HepG2 (cell line): ENCODE data around the gene CYP2A7. TPM values are rescaled to one million over a fixed set of nuclear protein-coding genes. Genes with fewer than 3 reads are reported as not detected.
"Not testable (repeated sequence)": the region's sequence is repeated elsewhere in the genome, so short reads cannot be mapped to it uniquely, and the experiment has no call there.

Experiments
- ATAC-seq: fragments of 200-7000 bp; cut with Tn5 transposase; 3 replicates; pipeline ENCODE4 v1.9.1; 2020; ENCODE audit warnings: mild to moderate bottlenecking, moderate library complexity
- BruUV-seq: library from RNA; stranded (reverse); fragments of 400-500 nt; replicated peaks from 2 replicates; lab custom pipeline; 2021; lab: Mats Ljungman, UMichigan
- CTCF ChIA-PET: fragments of 300-600 bp; formaldehyde crosslinking; extraction: SDS; loops from one replicate; lab custom pipeline; 2021; ENCODE audit warnings: low total read pairs, inconsistent platforms, low intra/inter-chr PET ratio; lab: Yijun Ruan, JAX
- POLR2A ChIA-PET: fragments of 350-600 bp; sonication (Branson Sonifier 250); formaldehyde crosslinking; loops from one replicate; lab custom pipeline; 2020; ENCODE audit warnings: antibody characterized with exemption, inconsistent platforms; lab: Yijun Ruan, JAX
- DNase-seq: peaks from one replicate; pipeline ENCODE4 v3.0.0-alpha.2; 2015; ENCODE audit warnings: low spot score
- FAIRE-seq: peaks from 3 replicates; lab custom pipeline; 2011; peaks lifted over from hg19 to GRCh38; lab: Jason Lieb, UNC
- H2AFZ ChIP-seq: one replicate; pipeline ENCODE4 v1.6.1; 2011; ENCODE audit warnings: low read length, inconsistent platforms
- H3K27ac ChIP-seq: fragments of 300-600 bp; 3 replicates; pipeline ENCODE4 v1.8.0; 2011; ENCODE audit warnings: mixed run types, mild to moderate bottlenecking, mixed read lengths, low read length, inconsistent platforms; ENCODE audit not compliant: insufficient read depth; ENCODE audit errors: extremely low read length
- H3K27me3 ChIP-seq, 2 experiments: fragments of 200-600 bp in 1 of 2; 2 replicates in 1 of 2; 3 replicates in 1 of 2; pipeline versions ENCODE4 v1.6.0 to v1.8.0; 2011; ENCODE audit warnings: low read length in 2 of 2, mild to moderate bottlenecking in 2 of 2, moderate library complexity in 2 of 2, inconsistent platforms in 1 of 2; ENCODE audit not compliant: insufficient read depth in 2 of 2, control insufficient read depth in 1 of 2
- H3K36me3 ChIP-seq, 2 experiments: fragments of 200-600 bp in 1 of 2; replicated peaks in 1 of 2; 2 replicates in 1 of 2; 3 replicates in 1 of 2; pipeline versions ENCODE4 v1.5.1 to v1.8.0; 2011; ENCODE audit warnings: low read length in 2 of 2, inconsistent platforms in 1 of 2; ENCODE audit not compliant: insufficient read depth in 2 of 2, control insufficient read depth in 1 of 2
- H3K4me1 ChIP-seq: 2 replicates; pipeline ENCODE4 v1.5.1; 2012; ENCODE audit warnings: low read length, inconsistent platforms; ENCODE audit not compliant: insufficient read depth
- H3K4me2 ChIP-seq: 2 replicates; pipeline ENCODE4 v1.6.0; 2011; ENCODE audit warnings: low read depth, low read length, inconsistent platforms
- H3K4me3 ChIP-seq, 3 experiments: fragments of 200-600 bp in 1 of 3; sonication (generic), shearing (Covaris generic) in 1 of 3; replicated peaks in 1 of 3; 2 replicates each; pipeline ENCODE4 v1.5.1; 2011 to 2016; ENCODE audit warnings: low read length in 3 of 3, inconsistent platforms in 2 of 3, low read depth in 2 of 3, mild to moderate bottlenecking in 2 of 3, control low read depth in 1 of 3, mixed read lengths in 1 of 3; ENCODE audit not compliant: insufficient read depth in 1 of 3
- H3K79me2 ChIP-seq: one replicate; pipeline ENCODE4 v1.6.1; 2011; ENCODE audit warnings: low read length, inconsistent platforms; ENCODE audit not compliant: insufficient read depth
- H3K9ac ChIP-seq: 2 replicates; pipeline ENCODE4 v1.6.0; 2011; ENCODE audit warnings: mild to moderate bottlenecking, low read depth, low read length, inconsistent platforms; ENCODE audit not compliant: insufficient read depth
- H3K9me3 ChIP-seq: 2 replicates; pipeline ENCODE4 v1.5.1; 2012; ENCODE audit warnings: mild to moderate bottlenecking, low read length
- H4K20me1 ChIP-seq: 2 replicates; pipeline ENCODE4 v1.6.0; 2011; ENCODE audit warnings: inconsistent platforms, mild to moderate bottlenecking, low read length, moderate library complexity; ENCODE audit not compliant: insufficient read depth
- FOXA3 ChIP-seq: IDR thresholded peaks from 2 replicates; pipeline ENCODE4 v1.6.1; 2016; ENCODE audit warnings: missing genetic modification reagents, missing compliant biosample characterization
- HOXA5 ChIP-seq: sonication (generic); formaldehyde crosslinking; IDR thresholded peaks from 2 replicates; pipeline ENCODE4 v1.4.0; 2020; ENCODE audit warnings: missing genetic modification reagents
- KLF16 ChIP-seq, 2 experiments: sonication (generic) in 1 of 2; formaldehyde crosslinking in 1 of 2; IDR thresholded peaks; 2 replicates each; pipeline versions ENCODE4 v1.6.1 to v1.8.0; 2016 to 2023; ENCODE audit warnings: missing genetic modification reagents in 2 of 2, missing compliant biosample characterization in 1 of 2
- RFXAP ChIP-seq: sonication (generic); formaldehyde crosslinking; IDR thresholded peaks from 2 replicates; pipeline ENCODE4 v1.4.0; 2020; ENCODE audit warnings: missing genetic modification reagents, borderline replicate concordance
- TBX2 ChIP-seq: sonication (generic); formaldehyde crosslinking; IDR thresholded peaks from 2 replicates; pipeline ENCODE4 v1.5.0; 2020; ENCODE audit warnings: missing genetic modification reagents, mild to moderate bottlenecking, borderline replicate concordance
- ZMYM3 ChIP-seq: sonication (generic); formaldehyde crosslinking; IDR thresholded peaks from 2 replicates; pipeline ENCODE4 v1.5.1; 2020; ENCODE audit warnings: mild to moderate bottlenecking, missing genetic modification reagents
- ZNF318 ChIP-seq: sonication (generic); formaldehyde crosslinking; IDR thresholded peaks from 2 replicates; pipeline ENCODE4 v1.4.0; 2020; ENCODE audit warnings: mild to moderate bottlenecking, missing genetic modification reagents
- WGBS: methylation state at CpG from one replicate; pipeline ENCODE4 v1.1.6; 2017; ENCODE audit warnings: low lambda C conversion rate; 5-methylcytosine and 5-hydroxymethylcytosine counted together
- in situ Hi-C: cut with HindIII; loops from 2 replicates; pipeline ENCODE4 v1.10.0; 2017; ENCODE audit warnings: low pct_unique_long_range_greater_than_20kb; ENCODE audit not compliant: extremely low pct_ligation_motif_present
- intact Hi-C: fragments of 100-400 bp; cut with micrococcal nuclease; formaldehyde crosslinking; loops from one replicate; pipeline ENCODE4 v1.10.0; 2022; ENCODE audit not compliant: unreplicated experiment
- polyA plus RNA-seq, 8 experiments: library from polyadenylated mRNA; depleted of rRNA in 3 of 8; stranded (reverse) in 7 of 8; unstranded in 1 of 8; fragments of >200 nt; fragmentation: Illumina TruSeq in 4 of 8; extraction: Trizol in 4 of 8; gene quantifications; 2 replicates each; pipeline versions ENCODE4 v1.2.1 to v1.2.3, GENCODE V29; 2011 to 2016; ENCODE audit warnings: low read depth in 4 of 8, missing spikeins in 1 of 8, mixed read lengths in 1 of 8; ENCODE audit not compliant: insufficient read depth in 1 of 8
- total RNA-seq, 5 experiments: library from RNA; depleted of rRNA; stranded (reverse); fragments of >200 nt; fragmentation: Illumina TruSeq; extraction: Trizol; gene quantifications; 2 replicates each; pipeline ENCODE4 v1.2.3, GENCODE V29; 2016; ENCODE audit warnings: low read depth in 1 of 5
- TF ChIP-seq, protein P1 (sequence below): sonication (generic); formaldehyde crosslinking; IDR thresholded peaks from 2 replicates; pipeline ENCODE4 v1.9.0; 2022; ENCODE audit warnings: missing genetic modification reagents, mild to moderate bottlenecking, borderline replicate concordance

CYP2A7 gene
- total and polyA plus RNA-seq, 2 of the 13 experiments (the other 11 are each of a cell fraction or from before 2014, with no cell fraction given): not detected

GRCh38 chr19:40831502-40832430 is 50.3 kb downstream of the CYP2A7 start (continued):
- TF ChIP-seq ZNF318: no peak
- TF ChIP-seq, protein P1, sequence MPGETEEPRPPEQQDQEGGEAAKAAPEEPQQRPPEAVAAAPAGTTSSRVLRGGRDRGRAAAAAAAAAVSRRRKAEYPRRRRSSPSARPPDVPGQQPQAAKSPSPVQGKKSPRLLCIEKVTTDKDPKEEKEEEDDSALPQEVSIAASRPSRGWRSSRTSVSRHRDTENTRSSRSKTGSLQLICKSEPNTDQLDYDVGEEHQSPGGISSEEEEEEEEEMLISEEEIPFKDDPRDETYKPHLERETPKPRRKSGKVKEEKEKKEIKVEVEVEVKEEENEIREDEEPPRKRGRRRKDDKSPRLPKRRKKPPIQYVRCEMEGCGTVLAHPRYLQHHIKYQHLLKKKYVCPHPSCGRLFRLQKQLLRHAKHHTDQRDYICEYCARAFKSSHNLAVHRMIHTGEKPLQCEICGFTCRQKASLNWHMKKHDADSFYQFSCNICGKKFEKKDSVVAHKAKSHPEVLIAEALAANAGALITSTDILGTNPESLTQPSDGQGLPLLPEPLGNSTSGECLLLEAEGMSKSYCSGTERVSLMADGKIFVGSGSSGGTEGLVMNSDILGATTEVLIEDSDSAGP (CRISPR knock-in tag): no peak
- TF ChIP-seq ZMYM3 (CRISPR knock-in tag): peak; percentile 50; the same call in 1 of the 2 replicates
- peak; percentile 64; the same call in 1 of the 2 replicates for TF ChIP-seq RFXAP (CRISPR knock-in tag)
- peak; percentile 91; the same call in 1 of the 2 replicates for TF ChIP-seq TBX2
- peak; percentile 79; the same call in 1 of the 2 replicates for TF ChIP-seq HOXA5 (CRISPR knock-in tag)
- peak in 1 of 2 experiments; percentile 87; a peak in 2 of 4 replicates for TF ChIP-seq KLF16 (CRISPR knock-in tag; IDR thresholded peaks at IDR 0.05)
- TF ChIP-seq FOXA3 (CRISPR knock-in tag): peak; percentile 92

GRCh38 chr19:40830741-40831140 is 51.3 kb downstream of the CYP2A7 start:
- FAIRE-seq, BruUV-seq, H3K9ac ChIP-seq, H3K4me3 ChIP-seq, H3K4me2 ChIP-seq, in situ Hi-C loops, ATAC-seq, DNase-seq, intact Hi-C loops, H2AFZ ChIP-seq, H3K9me3 ChIP-seq, CTCF ChIA-PET, H4K20me1 ChIP-seq, H3K27ac ChIP-seq, H3K27me3 ChIP-seq, H3K36me3 ChIP-seq, POLR2A ChIA-PET, H3K79me2 ChIP-seq: not testable (repeated sequence)
- H3K4me1 ChIP-seq: peaks cover 19% of the 10 kb centered on the region
- 94% methylated on average over 16 of the region's 16 CpGs for WGBS
